CD14-positive monocyte (primary cell): ENCODE measurements around the gene EML6. TPM values are rescaled to one million over a fixed set of nuclear protein-coding genes. Genes with fewer than 3 reads are reported as not detected.

Experiments
- DNase-seq, 3 donors: peaks; one replicate each; pipeline ENCODE4 v3.0.0-alpha.2; 2011 to 2022
- H2AFZ ChIP-seq: 2 replicates; pipeline ENCODE4 v1.6.0; 2012; ENCODE audit warnings: mild to moderate bottlenecking, low read depth, low read length, inconsistent platforms; ENCODE audit not compliant: insufficient read depth, poor library complexity, severe bottlenecking
- H3K27ac ChIP-seq, 2 donors: 1 replicate in 1 of 2; 2 replicates in 1 of 2; pipeline ENCODE4 v1.5.1; 2012 to 2013; ENCODE audit warnings: low read length in 2 of 2, control low read depth in 1 of 2, inconsistent platforms in 1 of 2, low read depth in 1 of 2, mild to moderate bottlenecking in 1 of 2
- H3K27me3 ChIP-seq, 2 donors: one replicate each; pipeline versions ENCODE4 v1.6.0 to v1.6.1; 2011 to 2013; ENCODE audit warnings: low read length in 2 of 2; ENCODE audit not compliant: control insufficient read depth in 2 of 2, insufficient read depth in 2 of 2
- H3K36me3 ChIP-seq, 2 donors: replicated peaks in 1 of 2; 1 replicate in 1 of 2; 2 replicates in 1 of 2; pipeline versions ENCODE4 v1.5.1 to v1.6.1; 2012 to 2013; ENCODE audit warnings: low read length in 2 of 2, control low read depth in 1 of 2, inconsistent platforms in 1 of 2, mild to moderate bottlenecking in 1 of 2; ENCODE audit not compliant: insufficient read depth in 2 of 2, control insufficient read depth in 1 of 2
- H3K4me1 ChIP-seq, 2 donors: 1 replicate in 1 of 2; 2 replicates in 1 of 2; pipeline versions ENCODE4 v1.5.1 to v1.6.1; 2012 to 2013; ENCODE audit warnings: low read length in 2 of 2, control low read depth in 1 of 2, inconsistent platforms in 1 of 2, mild to moderate bottlenecking in 1 of 2, moderate library complexity in 1 of 2; ENCODE audit not compliant: insufficient read depth in 2 of 2, control insufficient read depth in 1 of 2
- H3K4me2 ChIP-seq: replicated peaks from 2 replicates; pipeline ENCODE3; 2012; ENCODE audit warnings: low read length, moderate library complexity, mild to moderate bottlenecking; ENCODE audit not compliant: poor library complexity, severe bottlenecking; ENCODE audit errors: extremely low read depth
- H3K4me3 ChIP-seq, 3 experiments: fragments of 200-600 bp in 1 of 3; sonication (generic) in 1 of 3; replicated peaks in 1 of 3; 1 replicate in 2 of 3; 2 replicates in 1 of 3; pipeline ENCODE4 v1.5.1; 2011 to 2013; ENCODE audit warnings: low read length in 3 of 3, mild to moderate bottlenecking in 3 of 3, control low read depth in 2 of 3, low read depth in 2 of 3, inconsistent platforms in 1 of 3, moderate library complexity in 1 of 3
- H3K79me2 ChIP-seq: 2 replicates; pipeline ENCODE4 v1.6.0; 2012; ENCODE audit warnings: mild to moderate bottlenecking, control low read depth, inconsistent platforms, low read length, moderate library complexity; ENCODE audit not compliant: insufficient read depth
- H3K9ac ChIP-seq: 2 replicates; pipeline ENCODE4 v1.6.0; 2017; ENCODE audit warnings: low read length, mild to moderate bottlenecking; ENCODE audit not compliant: insufficient read depth, poor library complexity, severe bottlenecking
- H3K9me3 ChIP-seq, 2 donors: replicated peaks in 1 of 2; 1 replicate in 1 of 2; 2 replicates in 1 of 2; pipeline versions ENCODE4 v1.5.1 to v1.6.1; 2012 to 2013; ENCODE audit warnings: low read length in 2 of 2, control low read depth in 1 of 2; ENCODE audit not compliant: control insufficient read depth in 1 of 2, insufficient read depth in 1 of 2
- H4K20me1 ChIP-seq: 2 replicates; pipeline ENCODE4 v1.6.0; 2012; ENCODE audit warnings: mild to moderate bottlenecking, low read length, control low read depth, moderate library complexity; ENCODE audit not compliant: insufficient read depth
- H3K27ac Mint-ChIP-seq, 7 donors: one replicate each; pipeline ENCODE4 v1.8.0; 2020; ENCODE audit warnings: mild to moderate bottlenecking in 7 of 7, mixed read lengths in 7 of 7, moderate library complexity in 6 of 7, inconsistent platforms in 2 of 7
- H3K27me3 Mint-ChIP-seq, 3 donors: one replicate each; pipeline ENCODE4 v1.8.0; 2021 to 2022; ENCODE audit warnings: low read depth in 3 of 3, mild to moderate bottlenecking in 3 of 3, mixed read lengths in 3 of 3, moderate library complexity in 3 of 3, inconsistent platforms in 1 of 3
- H3K36me3 Mint-ChIP-seq, 2 donors: one replicate each; pipeline ENCODE4 v1.8.0; 2020; ENCODE audit warnings: mixed read lengths in 2 of 2, inconsistent platforms in 1 of 2, mild to moderate bottlenecking in 1 of 2
- H3K4me1 Mint-ChIP-seq: one replicate; pipeline ENCODE4 v1.8.0; 2020; ENCODE audit warnings: mild to moderate bottlenecking, mixed read lengths
- H3K4me3 Mint-ChIP-seq, 2 donors: one replicate each; pipeline ENCODE4 v1.8.0; 2020; ENCODE audit warnings: mild to moderate bottlenecking in 2 of 2, mixed read lengths in 2 of 2, moderate library complexity in 1 of 2
- H3K9me3 Mint-ChIP-seq, 7 donors: one replicate each; pipeline ENCODE4 v1.8.0; 2020 to 2022; ENCODE audit warnings: mixed read lengths in 7 of 7, mild to moderate bottlenecking in 6 of 7, moderate library complexity in 6 of 7, inconsistent platforms in 2 of 7
- CTCF ChIP-seq: fragments of 200-600 bp; IDR thresholded peaks from one replicate; pipeline ENCODE4 v1.8.0; 2022; ENCODE audit warnings: antibody characterized with exemption, mild to moderate bottlenecking
- WGBS: methylation state at CpG from one replicate; pipeline ENCODE4 v1.1.5; 2013; ENCODE audit warnings: missing lambda C conversion rate; ENCODE audit not compliant: insufficient coverage; 5-methylcytosine and 5-hydroxymethylcytosine counted together
- intact Hi-C, 2 donors: fragments of 100-400 bp; cut with micrococcal nuclease; formaldehyde crosslinking; loops; one replicate each; pipeline versions ENCODE4 v1.15.0 to v1.15.1; 2023
- polyA plus RNA-seq, 3 donors: library from polyadenylated mRNA; depleted of rRNA in 1 of 3; unstranded in 2 of 3; stranded (reverse) in 1 of 3; fragments of 300-500 nt in 2 of 3; fragments of >200 nt in 1 of 3; fragmentation: Illumina TruSeq in 2 of 3; gene quantifications; 1 replicate in 2 of 3; 2 replicates in 1 of 3; pipeline ENCODE4 v1.2.3, GENCODE V29; 2012 to 2021

EML6 gene
- polyA plus RNA-seq, 3 donors = 0.79 TPM; not detected in 2

GRCh38 chr2:54838585-54839035, 115.1 kb downstream of the EML6 start:
- WGBS = no CpG with 5 or more reads among the region's 4 CpGs
- Histone ChIP-seq H3K27me3 (no peaks in the 10 kb centered on the region), H3K27ac (no peak overlapping the region), H3K9me3 (no peaks in the 10 kb centered on the region), H3K9ac (no peak overlapping the region), H4K20me1 (no peaks in the 10 kb centered on the region), H3K4me3 (no peak overlapping the region), H3K36me3 (no peaks in the 10 kb centered on the region), H3K79me2 (no peaks in the 10 kb centered on the region), H2AFZ (no peak overlapping the region), H3K4me2 (no peak overlapping the region), H3K4me1 (no peaks in the 10 kb centered on the region)
- no peaks in the 10 kb centered on the region for H3K27me3 Mint-ChIP-seq
- H3K4me1 Mint-ChIP-seq = peaks cover 4% of the 10 kb centered on the region
- intact Hi-C loops = loop anchor here (5.0 to 10.0 kb wide), 2 partner anchors 171 to 324 kb away; no protein-coding TSS in a partner anchor
- peak; percentile 30 to 49 (median 44) for DNase-seq
- H3K36me3 Mint-ChIP-seq = no peaks in the 10 kb centered on the region
- no peak overlapping the region for H3K27ac Mint-ChIP-seq
- H3K9me3 Mint-ChIP-seq = no peaks in the 10 kb centered on the region
- no peak overlapping the region for H3K4me3 Mint-ChIP-seq
- peak; percentile 88 for TF ChIP-seq CTCF

- no peak overlapping the region for H3K9ac ChIP-seq
- Mint-ChIP-seq H3K27me3 (peaks cover 0 to 3% (median 0%) of the 10 kb centered on the region in 3 donors), H3K4me3 (no peak overlapping the region), H3K9me3 (no peaks in the 10 kb centered on the region), H3K27ac (no peak overlapping the region), H3K36me3 (no peaks in the 10 kb centered on the region), H3K4me1 (peaks cover 4% of the 10 kb centered on the region)
- H3K4me2 ChIP-seq = no peak overlapping the region
- no peak overlapping the region for H3K27ac ChIP-seq
- no peak for TF ChIP-seq CTCF
- WGBS = 100% methylated on average over 4 of the region's 6 CpGs
- H3K4me1 ChIP-seq = no peaks in the 10 kb centered on the region
- peak overlapping the region; percentile 6 for H2AFZ ChIP-seq
- intact Hi-C loops = loop anchor here (5.0 to 10.0 kb wide), 2 partner anchors 172 to 325 kb away; no protein-coding TSS in a partner anchor
- no peaks in the 10 kb centered on the region for H4K20me1 ChIP-seq
- H3K4me3 ChIP-seq = no peak overlapping the region
- DNase-seq = no peak
- no peaks in the 10 kb centered on the region for H3K27me3 ChIP-seq
- no peaks in the 10 kb centered on the region for H3K9me3 ChIP-seq
- H3K36me3 ChIP-seq = no peaks in the 10 kb centered on the region
- H3K79me2 ChIP-seq = no peaks in the 10 kb centered on the region
Observed at GRCh38 chr2:54839461-54840255, 116.2 kb downstream of the EML6 start.
